Keratinocyte (primary cell): ENCODE results near the gene RASA1. TPM values are rescaled to one million over a fixed set of nuclear protein-coding genes. Genes with fewer than 3 reads are reported as not detected.

Source experiments
- DNase-seq: peaks from one replicate; pipeline ENCODE4 v3.0.0-alpha.2; 2011; ENCODE audit warnings: low read depth, missing footprints, low spot score
- FAIRE-seq: peaks from 2 replicates; lab custom pipeline; 2011; peaks lifted over from hg19 to GRCh38; lab: Jason Lieb, UNC
- H2AFZ ChIP-seq: 2 replicates; pipeline ENCODE4 v1.6.0; 2012; ENCODE audit warnings: low read length, control low read depth, inconsistent platforms; ENCODE audit not compliant: control insufficient read depth
- H3K27ac ChIP-seq: 2 replicates; pipeline ENCODE4 v1.5.1; 2011; ENCODE audit warnings: low read length; ENCODE audit not compliant: control insufficient read depth, insufficient read depth
- H3K27me3 ChIP-seq: 3 replicates; pipeline ENCODE4 v1.6.0; 2011; ENCODE audit warnings: low read length; ENCODE audit not compliant: control insufficient read depth, insufficient read depth; ENCODE audit errors: extremely low read depth
- H3K36me3 ChIP-seq, 2 experiments: 2 replicates in 1 of 2; 3 replicates in 1 of 2; pipeline ENCODE4 v1.5.1; 2011; ENCODE audit warnings: low read length in 2 of 2, mild to moderate bottlenecking in 1 of 2; ENCODE audit not compliant: control insufficient read depth in 2 of 2, insufficient read depth in 2 of 2; ENCODE audit errors: extremely low read depth in 1 of 2
- H3K4me1 ChIP-seq: 3 replicates; pipeline ENCODE4 v1.5.1; 2011; ENCODE audit warnings: low read length; ENCODE audit not compliant: control insufficient read depth, insufficient read depth; ENCODE audit errors: extremely low read depth
- H3K4me2 ChIP-seq: 3 replicates; pipeline ENCODE4 v1.6.0; 2011; ENCODE audit warnings: low read depth, low read length; ENCODE audit not compliant: control insufficient read depth, insufficient read depth; ENCODE audit errors: extremely low read depth
- H3K4me3 ChIP-seq, 3 experiments: fragments of 200-600 bp in 1 of 3; sonication (generic) in 1 of 3; 2 replicates in 2 of 3; 3 replicates in 1 of 3; pipeline ENCODE4 v1.5.1; 2011 to 2016; ENCODE audit warnings: low read length in 3 of 3, mild to moderate bottlenecking in 3 of 3, control low read depth in 2 of 3, inconsistent platforms in 1 of 3, low read depth in 1 of 3, mixed read lengths in 1 of 3, mixed run types in 1 of 3, moderate library complexity in 1 of 3; ENCODE audit not compliant: control insufficient read depth in 2 of 3, insufficient read depth in 2 of 3; ENCODE audit errors: extremely low read depth in 1 of 3
- H3K79me2 ChIP-seq: 2 replicates; pipeline ENCODE4 v1.6.0; 2012; ENCODE audit warnings: low read length; ENCODE audit not compliant: control insufficient read depth, insufficient read depth
- H3K9ac ChIP-seq: 3 replicates; pipeline ENCODE4 v1.6.0; 2011; ENCODE audit warnings: low read length; ENCODE audit not compliant: control insufficient read depth, insufficient read depth; ENCODE audit errors: extremely low read depth
- H3K9me1 ChIP-seq: 3 replicates; pipeline ENCODE4 v1.6.0; 2011; ENCODE audit warnings: low read length; ENCODE audit not compliant: control insufficient read depth, insufficient read depth; ENCODE audit errors: extremely low read depth
- H3K9me3 ChIP-seq: 2 replicates; pipeline ENCODE4 v1.5.1; 2012; ENCODE audit warnings: low read depth, low read length; ENCODE audit not compliant: control insufficient read depth
- H4K20me1 ChIP-seq: 3 replicates; pipeline ENCODE4 v1.6.0; 2011; ENCODE audit warnings: low read length; ENCODE audit not compliant: control insufficient read depth, insufficient read depth; ENCODE audit errors: extremely low read depth
- EZH2 ChIP-seq: IDR thresholded peaks from one replicate; pipeline ENCODE4 v1.6.1; 2012; ENCODE audit warnings: inconsistent platforms, mild to moderate bottlenecking, low read length, moderate library complexity
- dilution Hi-C: fragments of 300-500 bp; cut with MboI; formaldehyde crosslinking; loops from one replicate; pipeline ENCODE4 v1.7.0; 2020; ENCODE audit warnings: low sequenced_read_pairs; ENCODE audit not compliant: extremely low pct_ligation_motif_present
- polyA plus RNA-seq, 5 experiments: library from polyadenylated mRNA; depleted of rRNA in 3 of 5; stranded (reverse) in 3 of 5; stranded (forward) in 1 of 5; unstranded in 1 of 5; fragments of >200 nt; gene quantifications; 1 replicate in 1 of 5; 2 replicates in 3 of 5; 3 replicates in 1 of 5; pipeline versions ENCODE4 v1.2.1 to v1.2.3, GENCODE V29; 2011 to 2012; ENCODE audit warnings: missing spikeins in 2 of 5, low read depth in 1 of 5, low replicate concordance in 1 of 5
- TF ChIP-seq, protein P1 (sequence below), 3 experiments: IDR thresholded peaks in 1 of 3; conservative IDR thresholded peaks in 1 of 3; optimal IDR thresholded peaks in 1 of 3; 2 replicates in 2 of 3; 3 replicates in 1 of 3; pipeline versions ENCODE3 to v1.5.1; 2011; ENCODE audit warnings: low read length in 3 of 3, mild to moderate bottlenecking in 3 of 3, moderate library complexity in 2 of 3, control low read depth in 1 of 3, inconsistent platforms in 1 of 3; ENCODE audit not compliant: insufficient read depth in 2 of 3; ENCODE audit errors: extremely low read depth in 1 of 3

The RASA1 gene
- polyA plus RNA-seq, 1 donor (not counting 4 experiments of a cell fraction or from before 2014, with no cell fraction given): 57.9 TPM

DNA sequence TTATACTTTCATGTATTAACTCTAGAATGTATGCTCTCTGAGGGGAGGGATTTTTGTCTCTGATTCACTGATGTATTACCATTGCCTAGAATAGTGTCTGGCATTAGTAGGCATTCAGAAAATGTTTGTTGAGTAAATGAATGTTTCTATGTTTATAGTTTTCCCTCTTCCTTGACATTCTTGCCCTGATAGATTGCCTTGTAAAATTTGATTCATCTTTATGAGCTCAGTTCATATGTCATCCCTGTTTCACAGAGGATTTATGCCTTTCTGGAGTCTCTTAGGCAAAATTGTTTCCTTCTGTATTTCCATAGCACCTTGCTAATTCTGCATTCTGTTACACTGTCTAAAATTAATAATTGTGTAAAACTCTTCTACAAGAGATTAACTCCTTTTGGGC is 72.3 kb downstream of the RASA1 start:
- dilution Hi-C loops: no loop called here
- Histone ChIP-seq H3K4me2 (no peak overlapping the region), H3K4me3 (no peak overlapping the region), H3K27me3 (no peaks in the 10 kb centered on the region), H3K9me1 (no peaks in the 10 kb centered on the region), H3K36me3 (peaks cover 0 to 3% of the 10 kb centered on the region in 2 experiments), H3K9me3 (no peaks in the 10 kb centered on the region), H2AFZ (no peak overlapping the region), H4K20me1 (no peaks in the 10 kb centered on the region), H3K79me2 (no peaks in the 10 kb centered on the region), H3K9ac (no peak overlapping the region), H3K27ac (no peak overlapping the region), H3K4me1 (no peaks in the 10 kb centered on the region)
- TF ChIP-seq, protein P1, sequence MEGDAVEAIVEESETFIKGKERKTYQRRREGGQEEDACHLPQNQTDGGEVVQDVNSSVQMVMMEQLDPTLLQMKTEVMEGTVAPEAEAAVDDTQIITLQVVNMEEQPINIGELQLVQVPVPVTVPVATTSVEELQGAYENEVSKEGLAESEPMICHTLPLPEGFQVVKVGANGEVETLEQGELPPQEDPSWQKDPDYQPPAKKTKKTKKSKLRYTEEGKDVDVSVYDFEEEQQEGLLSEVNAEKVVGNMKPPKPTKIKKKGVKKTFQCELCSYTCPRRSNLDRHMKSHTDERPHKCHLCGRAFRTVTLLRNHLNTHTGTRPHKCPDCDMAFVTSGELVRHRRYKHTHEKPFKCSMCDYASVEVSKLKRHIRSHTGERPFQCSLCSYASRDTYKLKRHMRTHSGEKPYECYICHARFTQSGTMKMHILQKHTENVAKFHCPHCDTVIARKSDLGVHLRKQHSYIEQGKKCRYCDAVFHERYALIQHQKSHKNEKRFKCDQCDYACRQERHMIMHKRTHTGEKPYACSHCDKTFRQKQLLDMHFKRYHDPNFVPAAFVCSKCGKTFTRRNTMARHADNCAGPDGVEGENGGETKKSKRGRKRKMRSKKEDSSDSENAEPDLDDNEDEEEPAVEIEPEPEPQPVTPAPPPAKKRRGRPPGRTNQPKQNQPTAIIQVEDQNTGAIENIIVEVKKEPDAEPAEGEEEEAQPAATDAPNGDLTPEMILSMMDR (optimal IDR thresholded peaks at IDR 0.05 in 1 of 3, IDR thresholded peaks at IDR 0.05 in 1 of 3, conservative IDR thresholded peaks at IDR 0.05 in 1 of 3; ENCODE audit: extremely low read depth in 1 of 3, insufficient read depth in 2 of 3, low read length in 3 of 3): no peak
- no peak for TF ChIP-seq EZH2
- FAIRE-seq (no peak), DNase-seq (no peak)

- no peaks in the 10 kb centered on the region for H3K9me3 ChIP-seq
- FAIRE-seq (no peak), DNase-seq (no peak)
- H3K79me2 ChIP-seq: no peaks in the 10 kb centered on the region
- H3K9ac ChIP-seq: no peak overlapping the region
- no peak overlapping the region for H2AFZ ChIP-seq
- dilution Hi-C loops: no loop called here
- H3K27me3 ChIP-seq: no peaks in the 10 kb centered on the region
- peaks cover 0 to 3% of the 10 kb centered on the region in 2 experiments for H3K36me3 ChIP-seq
- no peak overlapping the region for H3K4me3 ChIP-seq
- no peaks in the 10 kb centered on the region for H3K9me1 ChIP-seq
- no peak overlapping the region for H3K4me2 ChIP-seq
- H4K20me1 ChIP-seq: no peaks in the 10 kb centered on the region
- no peaks in the 10 kb centered on the region for H3K4me1 ChIP-seq
- H3K27ac ChIP-seq: no peak overlapping the region
- TF ChIP-seq, protein P1 (optimal IDR thresholded peaks at IDR 0.05 in 1 of 3, IDR thresholded peaks at IDR 0.05 in 1 of 3, conservative IDR thresholded peaks at IDR 0.05 in 1 of 3; ENCODE audit: extremely low read depth in 1 of 3, insufficient read depth in 2 of 3, low read length in 3 of 3): no peak
- TF ChIP-seq EZH2: no peak
These were observed 73.0 kb downstream of the RASA1 start for GRCh38 chr5:87340716-87341115.
